PC-9 (cell line): Measurements from ENCODE around the gene ITSN2. TPM values are rescaled to one million over a fixed set of nuclear protein-coding genes. Genes with fewer than 3 reads are reported as not detected.

ENCODE experiments used
- BruUV-seq: library from RNA; stranded (reverse); fragments of 400-500 nt; replicated peaks from 2 replicates; lab custom pipeline; 2021; lab: Mats Ljungman, UMichigan
- CTCF ChIA-PET: fragments of 300-600 bp; sonication (Branson Sonifier 250); formaldehyde crosslinking; loops from one replicate; lab custom pipeline; 2022; ENCODE audit warnings: antibody characterized with exemption; lab: Charles Lee
- POLR2A ChIA-PET: fragments of 300-600 bp; sonication (Branson Sonifier 250); formaldehyde crosslinking; loops from one replicate; lab custom pipeline; 2022; ENCODE audit warnings: antibody characterized with exemption; ENCODE audit not compliant: unreplicated experiment; lab: Charles Lee
- DNase-seq, 2 experiments: peaks; one replicate each; pipeline versions ENCODE4 v3.0.0 to v3.0.0-alpha.2; 2015 to 2022; ENCODE audit warnings: mixed read lengths in 1 of 2
- H2AFZ ChIP-seq: fragments of 200-600 bp; sonication (generic); 2 replicates; pipeline ENCODE4 v1.8.1; 2017; ENCODE audit warnings: antibody characterized with exemption
- H3F3A ChIP-seq: fragments of 200-600 bp; sonication (generic); 2 replicates; pipeline ENCODE4 v1.8.1; 2017; ENCODE audit warnings: antibody characterized with exemption, mild to moderate bottlenecking, low read depth; ENCODE audit not compliant: insufficient read depth
- H3K27ac ChIP-seq: fragments of 200-600 bp; sonication (generic); 2 replicates; pipeline ENCODE4 v1.6.1; 2016; ENCODE audit warnings: mixed run types
- H3K27me3 ChIP-seq: fragments of 200-600 bp; sonication (generic); 2 replicates; pipeline ENCODE4 v1.6.1; 2016; ENCODE audit warnings: low read depth, mixed run types; ENCODE audit not compliant: insufficient read depth
- H3K36me3 ChIP-seq: fragments of 200-600 bp; sonication (generic); 2 replicates; pipeline ENCODE4 v1.6.1; 2016; ENCODE audit warnings: low read depth, mixed run types
- H3K4me1 ChIP-seq: fragments of 200-600 bp; sonication (generic); replicated peaks from 2 replicates; pipeline ENCODE4 v1.6.1; 2016; ENCODE audit warnings: mixed run types; ENCODE audit not compliant: insufficient read depth
- H3K4me2 ChIP-seq: fragments of 200-600 bp; sonication (generic); 2 replicates; pipeline ENCODE4 v1.6.1; 2017; ENCODE audit warnings: mixed run types
- H3K4me3 ChIP-seq: fragments of 200-600 bp; sonication (generic); 2 replicates; pipeline ENCODE4 v1.6.1; 2016; ENCODE audit warnings: mixed run types
- H3K79me2 ChIP-seq: fragments of 200-600 bp; sonication (generic); 2 replicates; pipeline ENCODE4 v1.6.1; 2017; ENCODE audit warnings: low read depth, mixed run types
- H3K9me2 ChIP-seq: fragments of 200-600 bp; sonication (generic); 2 replicates; pipeline ENCODE4 v1.8.1; 2017; ENCODE audit warnings: mild to moderate bottlenecking; ENCODE audit not compliant: insufficient read depth
- H3K9me3 ChIP-seq: fragments of 200-600 bp; sonication (generic); 2 replicates; pipeline ENCODE4 v1.8.1; 2016; ENCODE audit warnings: low read depth; ENCODE audit not compliant: insufficient read depth
- H4K20me1 ChIP-seq: fragments of 200-600 bp; sonication (generic); 2 replicates; pipeline ENCODE4 v1.8.1; 2017; ENCODE audit not compliant: insufficient read depth
- CTCF ChIP-seq: fragments of 200-600 bp; sonication (generic); conservative IDR thresholded peaks from 2 replicates; pipeline ENCODE4 v1.6.1; 2017; ENCODE audit warnings: mixed run types, antibody characterized with exemption, mild to moderate bottlenecking, moderate library complexity
- EZH2 ChIP-seq: fragments of 200-600 bp; sonication (generic); IDR thresholded peaks from 2 replicates; pipeline ENCODE4 v1.8.0; 2017; ENCODE audit warnings: antibody characterized with exemption, low read depth
- intact Hi-C: fragments of 100-400 bp; cut with micrococcal nuclease; formaldehyde crosslinking; loops from one replicate; pipeline ENCODE4 v1.10.0; 2022; ENCODE audit not compliant: unreplicated experiment
- total RNA-seq: library from RNA; stranded (reverse); gene quantifications from 2 replicates; pipeline ENCODE4 v1.2.3, GENCODE V29; 2021

The ITSN2 gene
- total RNA-seq, 1 experiment from 2014 or later: 28.4 TPM

GRCh38 chr2:24272161-24272802, 88.1 kb downstream of the ITSN2 start:
- peaks cover 14% of the 10 kb centered on the region for H3K4me1 ChIP-seq
- H3K27ac ChIP-seq: no peak overlapping the region
- H2AFZ ChIP-seq: no peak overlapping the region
- no TSS peak for BruUV-seq
- no peak overlapping the region for H3K4me2 ChIP-seq
- H4K20me1 ChIP-seq: no peaks in the 10 kb centered on the region
- TF ChIP-seq EZH2 (no peak), CTCF (no peak)
- H3K27me3 ChIP-seq: no peaks in the 10 kb centered on the region
- no peaks in the 10 kb centered on the region for H3F3A ChIP-seq
- ChIA-PET CTCF (no interaction called here), POLR2A (no interaction called here)
- no peaks in the 10 kb centered on the region for H3K36me3 ChIP-seq
- no peaks in the 10 kb centered on the region for H3K79me2 ChIP-seq
- H3K4me3 ChIP-seq: no peak overlapping the region
- intact Hi-C loops: no loop called here
- H3K9me2 ChIP-seq: no peaks in the 10 kb centered on the region
- H3K9me3 ChIP-seq: no peaks in the 10 kb centered on the region
- DNase-seq: no peak

DNA sequence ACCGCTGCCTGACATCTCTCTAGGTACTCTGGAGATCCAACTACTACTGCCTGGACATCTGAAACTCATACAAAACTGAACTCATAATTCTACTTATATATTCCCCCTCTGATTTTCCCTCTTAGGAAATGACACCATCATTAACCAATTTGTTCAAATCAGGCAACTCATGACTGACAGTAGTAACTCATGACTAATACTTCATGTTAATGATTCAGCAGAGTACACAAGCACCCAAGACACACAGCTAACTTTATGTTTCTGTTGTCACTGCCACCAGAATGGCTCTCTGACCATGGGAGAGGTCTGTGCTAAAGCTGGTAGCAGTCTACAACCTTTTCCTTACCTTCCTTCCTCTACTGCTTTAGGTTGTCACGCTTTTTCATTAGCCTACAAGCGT, 91.1 kb downstream of the ITSN2 start:
- no peak overlapping the region for H3K4me2 ChIP-seq
- BruUV-seq: no TSS peak

DNA sequence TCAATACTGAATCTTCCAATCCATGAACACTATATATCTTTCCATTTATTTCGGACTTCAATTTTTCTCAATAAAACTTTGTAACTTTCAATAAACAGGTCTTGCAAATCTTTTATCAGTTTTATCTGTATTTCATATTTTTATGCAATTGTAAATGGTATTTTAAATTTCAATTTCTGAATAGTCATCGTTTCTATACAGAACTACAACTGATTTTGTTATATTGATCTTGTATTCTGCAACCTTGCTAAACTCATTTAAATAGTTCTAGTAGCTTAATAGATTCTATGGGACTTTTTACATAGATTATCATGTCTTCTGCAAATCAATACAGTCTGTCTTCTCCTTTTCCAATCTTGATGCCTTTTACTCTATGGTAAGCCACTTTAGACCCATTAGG, 95.1 kb downstream of the ITSN2 start:
- ChIA-PET POLR2A (no interaction called here), CTCF (no interaction called here)
- no peak for DNase-seq
- intact Hi-C loops: no loop called here
- H3K9me2 ChIP-seq: no peaks in the 10 kb centered on the region
- H3K4me1 ChIP-seq: peaks cover 6% of the 10 kb centered on the region; the same call in 1 of the 2 replicates
- no peaks in the 10 kb centered on the region; the same call in 1 of the 2 replicates for H3F3A ChIP-seq
- H3K27me3 ChIP-seq: no peaks in the 10 kb centered on the region
- TF ChIP-seq EZH2 (no peak), CTCF (no peak)
- H3K4me3 ChIP-seq: no peak overlapping the region
- H3K36me3 ChIP-seq: 0 out of 2 replicates have a peak, but pooled peaks cover 6% of the 10 kb centered on the region
- no peak overlapping the region for H2AFZ ChIP-seq
- H3K27ac ChIP-seq: no peak overlapping the region
- H3K79me2 ChIP-seq: no peaks in the 10 kb centered on the region
- H3K9me3 ChIP-seq: no peaks in the 10 kb centered on the region
- BruUV-seq: no TSS peak
- H3K4me2 ChIP-seq: no peak overlapping the region
- no peaks in the 10 kb centered on the region for H4K20me1 ChIP-seq

More for the DNA sequence above, 91.1 kb downstream of the ITSN2 start:
- intact Hi-C loops: no loop called here
- Histone ChIP-seq H3K4me1 (peaks cover 14% of the 10 kb centered on the region), H3K9me3 (no peaks in the 10 kb centered on the region), H3K27ac (peak overlapping the region; percentile 35), H3K9me2 (no peaks in the 10 kb centered on the region), H2AFZ (no peak overlapping the region), H3K36me3 (no peaks in the 10 kb centered on the region), H3K4me3 (no peak overlapping the region), H3K79me2 (no peaks in the 10 kb centered on the region), H3F3A (no peaks in the 10 kb centered on the region), H4K20me1 (no peaks in the 10 kb centered on the region), H3K27me3 (no peaks in the 10 kb centered on the region)
- no peak for TF ChIP-seq EZH2
- ChIA-PET POLR2A (no interaction called here), CTCF (no interaction called here)
- DNase-seq: peak in 1 of 2 experiments; percentile 46
